HG03520 (cell line): ENCODE measurements around the gene PARP8.
A peak's percentile ranks its signal among the peaks of the same experiment; 100 is the strongest.
"Not testable (repeated sequence)": the region's sequence is repeated elsewhere in the genome, so short reads cannot be mapped to it uniquely, and the experiment has no call there.

Experiments
- ATAC-seq: cut with Tn5 transposase; IDR thresholded peaks from one replicate; pipeline ENCODE4 v1.9.1; 2021; ENCODE audit warnings: mild to moderate bottlenecking, moderate library complexity; ENCODE audit not compliant: unreplicated experiment

The PARP8 gene, protein sequence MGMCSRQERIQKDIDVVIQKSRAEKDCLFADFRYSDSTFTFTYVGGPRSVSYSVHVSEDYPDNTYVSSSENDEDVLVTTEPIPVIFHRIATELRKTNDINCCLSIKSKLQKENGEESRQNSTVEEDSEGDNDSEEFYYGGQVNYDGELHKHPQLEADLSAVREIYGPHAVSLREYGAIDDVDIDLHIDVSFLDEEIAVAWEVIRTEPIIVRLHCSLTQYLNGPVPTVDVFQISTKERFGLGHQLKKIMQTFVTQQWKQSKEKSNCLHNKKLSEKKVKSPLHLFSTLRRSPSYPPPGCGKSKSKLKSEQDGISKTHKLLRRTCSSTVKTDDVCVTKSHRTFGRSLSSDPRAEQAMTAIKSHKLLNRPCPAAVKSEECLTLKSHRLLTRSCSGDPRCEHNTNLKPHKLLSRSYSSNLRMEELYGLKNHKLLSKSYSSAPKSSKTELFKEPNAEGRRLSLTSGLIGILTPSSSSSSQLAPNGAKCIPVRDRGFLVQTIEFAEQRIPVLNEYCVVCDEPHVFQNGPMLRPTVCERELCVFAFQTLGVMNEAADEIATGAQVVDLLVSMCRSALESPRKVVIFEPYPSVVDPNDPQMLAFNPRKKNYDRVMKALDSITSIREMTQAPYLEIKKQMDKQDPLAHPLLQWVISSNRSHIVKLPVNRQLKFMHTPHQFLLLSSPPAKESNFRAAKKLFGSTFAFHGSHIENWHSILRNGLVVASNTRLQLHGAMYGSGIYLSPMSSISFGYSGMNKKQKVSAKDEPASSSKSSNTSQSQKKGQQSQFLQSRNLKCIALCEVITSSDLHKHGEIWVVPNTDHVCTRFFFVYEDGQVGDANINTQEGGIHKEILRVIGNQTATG

DNA sequence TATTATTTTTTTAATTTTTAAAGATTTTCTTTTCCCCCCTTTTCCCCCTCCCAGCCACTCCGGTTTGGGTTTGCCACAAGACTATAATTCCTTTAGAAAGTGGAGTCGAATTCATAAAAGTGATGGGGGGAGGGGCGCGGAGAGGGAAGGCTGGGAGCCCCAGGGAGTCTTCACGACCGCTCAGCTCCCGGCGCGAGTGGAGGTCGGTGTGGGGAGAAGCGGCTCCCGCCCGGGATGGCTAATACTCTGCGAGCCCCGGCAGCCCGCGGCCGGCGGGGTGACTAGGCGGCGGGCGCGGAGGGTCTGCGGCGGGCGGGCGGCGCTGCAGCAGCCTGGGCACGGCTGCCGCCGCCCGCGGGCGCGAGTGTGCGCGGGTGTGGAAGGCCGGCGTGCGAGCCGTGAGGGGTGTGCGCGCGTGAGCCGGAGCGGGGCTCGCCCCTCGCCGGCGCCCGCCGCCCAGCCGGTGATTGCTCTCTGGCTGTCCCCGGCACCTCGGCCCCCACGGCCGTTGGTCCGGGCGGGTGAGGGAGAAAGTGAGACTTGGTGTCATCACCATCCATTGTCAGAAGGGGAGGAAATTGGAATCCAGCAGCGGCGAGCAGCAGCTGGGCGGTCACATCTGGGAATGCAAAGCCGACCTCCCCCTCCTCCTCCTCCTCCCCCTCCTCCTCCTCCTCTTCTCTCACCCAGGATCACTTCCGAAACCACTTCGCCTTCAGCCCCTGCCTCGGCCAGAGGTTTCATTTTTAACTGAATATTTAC, at the start of gene PARP8:
PARP8 (plus strand) TSS at position 377 of the 762 bp plus-strand sequence. CDS start 459 bp downstream, outside the sequence.
- ATAC-seq = peak; percentile 40

DNA sequence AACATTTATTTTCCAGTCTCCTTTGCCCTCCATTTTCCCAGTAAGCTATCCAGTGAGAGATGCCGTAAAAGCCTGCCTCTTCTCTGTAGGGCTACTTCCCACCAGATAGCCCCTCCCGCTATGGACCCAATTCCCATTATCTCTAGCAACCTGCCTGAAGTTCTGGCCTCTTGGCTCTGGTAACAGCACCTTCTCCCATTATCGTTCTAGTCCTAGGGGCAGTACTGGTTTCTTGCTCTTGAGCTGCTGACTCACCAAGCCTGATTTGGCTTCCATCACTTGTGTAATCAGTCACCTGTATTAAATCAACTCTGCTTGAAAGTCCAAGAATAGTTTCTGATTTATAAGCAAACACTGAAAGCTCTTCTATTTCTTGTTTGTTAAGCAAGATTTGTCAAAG, 42.8 kb upstream of the PARP8 start:
- ATAC-seq = no peak

DNA sequence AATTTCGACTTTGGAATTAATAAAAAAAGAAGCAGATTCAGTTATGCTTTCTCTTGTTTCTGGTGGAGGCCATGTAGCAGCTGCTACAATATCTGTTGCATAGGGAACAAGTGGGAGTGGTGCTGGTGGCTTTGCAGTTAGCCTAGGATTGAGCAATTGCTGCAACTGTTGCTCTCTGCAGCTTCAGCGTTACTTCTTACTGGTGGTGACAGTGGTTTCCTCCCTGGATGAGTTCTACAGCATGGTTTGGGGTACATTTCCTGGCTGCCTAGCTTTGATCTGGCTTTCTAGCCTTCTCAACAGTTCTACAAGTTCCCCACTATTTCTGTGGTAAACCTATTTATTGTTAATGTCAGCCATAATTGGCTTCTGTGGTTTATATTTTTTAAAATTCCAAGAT, 31.6 kb upstream of the PARP8 start:
- not testable (repeated sequence) for ATAC-seq

DNA sequence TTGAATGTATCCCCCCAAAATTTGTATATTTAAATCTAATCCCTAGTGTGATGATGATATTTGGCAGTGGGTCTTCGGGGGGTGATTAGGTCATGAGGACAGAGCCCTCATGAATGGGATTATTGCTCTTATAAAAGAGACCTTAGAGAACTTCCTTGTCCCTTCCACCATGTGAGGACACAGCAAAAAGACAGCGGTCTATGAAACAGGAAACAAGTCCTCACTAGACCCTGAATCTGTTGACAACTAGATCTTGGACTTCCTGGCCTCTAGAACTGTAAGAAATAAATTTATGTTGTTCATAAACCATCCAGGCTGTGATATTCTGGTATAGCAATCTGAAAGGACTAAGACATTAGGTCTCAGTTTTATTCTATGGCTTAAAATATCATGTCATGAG, 28.9 kb upstream of the PARP8 start:
- not testable (repeated sequence) for ATAC-seq

GRCh38 chr5:50646591-50646990, 19.8 kb upstream of the PARP8 start:
- no peak for ATAC-seq

GRCh38 chr5:50647726-50648125, 18.7 kb upstream of the PARP8 start:
- no peak for ATAC-seq

GRCh38 chr5:50653946-50654345, 12.5 kb upstream of the PARP8 start:
- peak; percentile 97 for ATAC-seq

- no peak for ATAC-seq
Observed at GRCh38 chr5:50655067-50655809, 11.2 kb upstream of the PARP8 start.

- no peak for ATAC-seq
Observed at GRCh38 chr5:50655810-50656205, 10.6 kb upstream of the PARP8 start.

DNA sequence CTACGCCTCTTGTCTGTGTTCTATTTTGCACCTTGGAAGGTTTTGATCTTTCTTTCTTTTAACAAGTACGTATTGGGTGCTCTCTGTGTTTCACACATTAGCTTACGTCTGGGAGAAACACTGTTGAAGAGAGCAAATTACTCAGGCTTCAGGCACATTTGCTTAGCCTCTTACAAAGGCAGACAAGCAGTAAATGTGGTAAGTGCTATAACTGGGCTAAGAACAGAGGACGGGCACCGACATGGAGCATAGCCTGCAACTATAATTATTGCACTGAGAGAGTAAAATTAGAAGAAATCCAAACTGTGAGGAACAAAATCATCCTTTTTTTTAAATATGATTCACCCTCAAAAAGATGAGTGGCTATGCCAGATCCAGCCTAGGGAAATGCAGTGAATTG, 9.4 kb upstream of the PARP8 start:
- no peak for ATAC-seq

- ATAC-seq = no peak
Observed at GRCh38 chr5:50658246-50658645, 8.2 kb upstream of the PARP8 start.

DNA sequence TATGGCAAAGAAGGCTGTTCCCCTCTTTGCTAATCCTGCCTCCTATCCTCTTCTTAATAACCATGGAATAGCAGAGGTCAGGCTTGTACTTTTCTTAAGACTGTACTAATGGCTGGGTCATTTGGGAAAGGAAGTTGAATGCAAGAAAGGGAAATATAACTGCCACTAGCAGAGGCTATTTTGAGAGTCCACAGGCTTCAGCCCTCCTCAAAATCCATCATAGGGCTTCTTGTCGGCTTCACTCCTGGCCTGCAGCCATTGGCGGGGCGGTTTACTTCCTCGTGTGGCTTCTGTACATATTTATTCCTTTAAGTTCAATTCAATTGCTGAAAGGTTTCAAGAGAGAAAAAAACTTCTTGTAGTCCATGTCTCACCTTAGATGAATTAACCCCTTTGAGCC, 2.8 kb upstream of the PARP8 start:
- no peak for ATAC-seq

- no peak for ATAC-seq
Observed at GRCh38 chr5:50665091-50665490, 1.3 kb upstream of the PARP8 start.

DNA sequence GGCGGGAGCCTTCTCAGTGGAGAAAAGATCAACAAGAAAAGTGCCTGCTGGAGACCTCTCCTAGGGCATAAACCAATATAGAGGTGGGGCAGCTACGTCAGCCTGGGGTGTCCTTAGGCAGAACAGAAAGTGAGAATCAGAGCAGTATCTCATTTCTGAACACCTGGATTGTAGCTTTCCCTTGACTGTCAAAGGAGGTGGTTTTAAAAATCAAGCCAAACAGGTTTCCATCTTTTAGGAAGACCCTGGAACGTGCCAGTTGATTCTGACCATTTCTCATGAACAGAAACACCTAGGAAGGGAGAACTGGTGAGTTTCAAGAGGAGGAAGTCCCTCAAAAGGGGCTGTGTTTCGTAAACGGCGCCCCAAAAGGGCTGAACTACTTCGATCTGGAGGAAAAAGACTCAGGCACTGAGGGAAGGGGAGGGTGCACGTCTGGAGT, 655 bp upstream of the PARP8 start:
- ATAC-seq = not testable (repeated sequence)

DNA sequence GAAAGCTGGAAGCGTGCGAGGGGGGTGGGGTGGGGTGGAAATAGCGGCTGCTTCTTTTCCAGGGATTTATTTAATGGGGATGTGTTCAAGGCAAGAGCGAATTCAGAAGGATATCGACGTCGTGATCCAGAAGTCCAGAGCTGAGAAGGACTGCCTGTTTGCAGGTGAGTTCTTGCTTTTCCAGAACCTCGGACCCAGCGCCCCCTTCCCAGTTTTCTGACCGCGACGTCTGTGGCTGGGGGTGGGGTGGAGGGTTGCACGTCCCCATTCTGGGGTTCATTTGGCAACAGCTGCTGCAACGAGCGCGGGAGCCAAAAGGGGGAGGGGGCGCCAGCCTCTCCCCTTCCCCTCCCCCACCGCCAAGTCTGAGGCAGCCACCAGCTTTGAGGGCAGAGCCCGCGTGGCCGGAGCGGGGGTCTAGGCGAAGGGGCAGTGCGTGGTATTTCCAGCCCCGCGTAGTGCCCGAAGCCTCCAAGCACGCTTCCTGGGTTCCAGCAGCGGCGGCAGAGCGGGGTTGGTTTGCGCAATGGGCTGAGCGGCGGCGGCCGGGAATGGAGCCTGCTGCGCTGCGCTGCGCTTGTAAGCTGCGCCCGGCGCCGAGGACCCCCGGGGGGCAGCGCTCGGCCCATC, 701 bp downstream of the PARP8 start:
- ATAC-seq = peak; percentile 34

DNA sequence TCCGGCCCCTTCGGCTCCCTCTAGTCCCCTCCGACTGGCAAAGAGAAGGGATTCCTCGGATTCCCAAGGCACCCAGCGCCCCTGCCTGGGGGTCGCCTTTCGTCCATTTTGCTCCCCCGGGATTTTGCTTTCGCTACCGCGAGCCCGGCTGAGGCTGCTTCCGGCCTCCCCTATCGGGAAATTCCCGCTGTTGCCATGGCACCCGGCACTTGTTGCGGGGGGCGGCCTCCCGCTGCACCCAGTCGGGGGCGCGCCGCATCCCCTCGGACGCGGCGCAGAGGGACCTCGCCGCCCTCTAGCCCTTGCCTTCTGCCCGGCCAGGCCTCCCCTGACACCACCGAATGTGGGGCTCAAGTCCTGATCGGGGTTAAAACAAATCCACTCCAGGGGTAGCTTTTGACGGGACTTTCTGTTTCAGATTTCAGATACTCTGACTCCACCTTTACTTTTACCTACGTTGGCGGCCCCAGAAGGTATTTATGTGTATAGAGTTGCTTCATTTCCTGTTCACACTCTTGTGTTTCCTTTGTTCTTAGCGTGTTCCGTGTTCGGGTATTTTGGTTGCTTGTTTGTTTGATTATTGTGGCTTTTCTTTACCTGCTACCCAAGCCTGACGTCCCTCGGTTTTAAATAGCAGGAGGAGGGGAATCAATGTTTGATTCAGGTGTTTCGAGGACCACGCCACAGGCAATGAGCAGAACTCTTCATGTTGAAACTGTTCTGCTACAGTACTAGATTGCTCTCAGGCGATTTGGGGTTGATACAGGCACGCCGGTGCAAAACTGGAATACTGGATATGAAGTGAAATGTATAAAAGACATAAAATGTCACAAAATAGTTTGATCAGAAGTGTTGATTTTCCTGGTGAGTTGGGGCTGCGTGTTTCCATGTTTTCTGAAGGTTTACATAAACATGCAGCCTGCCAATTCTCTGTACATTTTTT, 1.5 kb downstream of the PARP8 start:
- peak; percentile 79 for ATAC-seq

DNA sequence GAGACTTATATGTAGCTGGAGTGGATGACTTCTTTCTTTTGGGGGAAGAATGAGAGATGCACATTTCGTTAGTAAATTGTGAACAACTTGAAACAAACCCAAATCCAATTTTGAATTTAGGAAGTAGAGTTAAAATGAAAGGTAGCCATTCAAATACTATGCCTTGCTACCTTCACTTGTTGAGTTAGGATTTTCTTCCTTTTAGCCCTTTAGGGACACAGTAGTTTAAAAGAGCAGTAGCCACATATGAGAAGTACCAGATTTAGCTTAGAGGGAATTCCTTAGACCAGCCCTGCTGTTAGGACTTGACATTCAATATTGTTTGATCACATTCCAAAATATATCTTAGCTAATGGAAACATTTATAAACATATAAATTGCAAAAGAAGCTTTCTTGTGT, 2.2 kb downstream of the PARP8 start:
- not testable (repeated sequence) for ATAC-seq

DNA sequence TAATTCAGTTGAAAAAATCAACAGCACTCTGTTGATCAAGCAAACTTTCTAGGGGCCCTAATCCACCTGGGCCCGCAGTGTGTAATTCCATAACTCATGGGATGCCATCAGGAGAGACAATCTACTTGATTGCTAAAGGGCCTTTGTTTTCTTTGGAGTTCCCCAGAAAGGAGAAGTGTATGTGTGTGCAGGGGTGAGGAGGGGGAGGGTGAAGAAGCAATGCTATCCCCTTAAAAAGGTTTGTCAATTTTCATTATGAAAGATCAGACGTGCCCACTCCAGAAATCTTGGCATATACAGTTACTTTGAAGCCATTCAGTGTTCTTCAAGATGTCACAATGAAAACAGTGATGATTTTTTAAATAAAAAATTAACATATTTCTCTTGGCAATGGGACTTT, 6.2 kb downstream of the PARP8 start:
- ATAC-seq = no peak

DNA sequence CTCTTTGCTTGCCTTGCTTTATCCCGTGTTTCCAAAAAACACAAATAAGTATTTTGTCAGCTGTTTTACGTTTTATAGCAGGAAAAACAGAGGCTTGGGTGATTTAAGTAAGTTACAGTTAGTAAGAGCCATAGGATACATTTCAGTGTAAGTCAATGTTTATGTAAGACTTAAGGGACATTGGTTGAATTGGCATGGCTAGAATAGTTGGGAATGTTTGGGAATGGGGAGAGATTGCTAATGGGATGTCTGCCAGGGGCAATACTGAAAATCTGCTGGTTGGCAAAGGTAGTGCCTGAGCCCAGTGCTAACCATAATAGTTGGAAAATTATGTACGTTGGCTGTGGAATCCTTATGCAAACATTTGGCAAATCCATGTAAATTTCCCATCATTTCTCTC, 7.0 kb downstream of the PARP8 start:
- not testable (repeated sequence) for ATAC-seq
